Endometrial microvascular endothelial cells (primary cell): Measurements from ENCODE around the gene KCMF1. TPM values are rescaled to one million over a fixed set of nuclear protein-coding genes. Genes with fewer than 3 reads are reported as not detected.

Experiments used
- in situ Hi-C: cut with HindIII; loops from 2 replicates; pipeline ENCODE4 v1.10.0; 2017; ENCODE audit warnings: low sequenced_read_pairs, low pct_unique_long_range_greater_than_20kb; ENCODE audit errors: inconsistent ontology term
- total RNA-seq: library from RNA; depleted of rRNA; stranded (reverse); fragments of >200 nt; gene quantifications from one replicate; pipeline ENCODE4 v1.2.3, GENCODE V29; 2015; ENCODE audit errors: inconsistent ontology term

The KCMF1 gene
- total RNA-seq, 1 donor from 2014 or later: 68.7 TPM

- in situ Hi-C loops: no loop called here
Measured at GRCh38 chr2:85012855-85013254, 41.9 kb downstream of the KCMF1 start.

- in situ Hi-C loops: no loop called here
Measured at GRCh38 chr2:85015653-85016360, 44.8 kb downstream of the KCMF1 start.

- in situ Hi-C loops: no loop called here
Measured at GRCh38 chr2:85016446-85016845, 45.5 kb downstream of the KCMF1 start.

GRCh38 chr2:85017411-85018048 is 46.6 kb downstream of the KCMF1 start:
- in situ Hi-C loops: no loop called here

DNA sequence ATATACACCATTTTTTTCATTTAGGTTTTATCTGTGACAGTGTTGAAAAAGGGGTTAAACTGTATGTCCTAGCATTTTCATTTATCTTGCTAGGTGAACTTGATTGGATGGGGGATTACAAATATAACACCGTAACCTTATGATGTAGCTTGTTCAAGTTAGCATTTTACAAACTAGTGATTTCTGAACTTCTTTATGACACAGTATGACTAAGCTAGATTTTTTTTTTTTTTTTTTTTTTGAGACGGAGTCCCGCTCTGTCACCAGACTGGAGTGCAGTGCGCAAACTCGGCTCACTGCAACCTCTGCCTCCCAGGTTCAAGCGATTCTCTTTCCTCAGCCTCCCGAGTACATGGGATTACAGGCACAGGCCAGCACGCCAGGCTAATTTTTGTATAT is 47.1 kb downstream of the KCMF1 start:
- in situ Hi-C loops: no loop called here

- in situ Hi-C loops: no loop called here
Measured at GRCh38 chr2:85019121-85019520, 48.2 kb downstream of the KCMF1 start.

DNA sequence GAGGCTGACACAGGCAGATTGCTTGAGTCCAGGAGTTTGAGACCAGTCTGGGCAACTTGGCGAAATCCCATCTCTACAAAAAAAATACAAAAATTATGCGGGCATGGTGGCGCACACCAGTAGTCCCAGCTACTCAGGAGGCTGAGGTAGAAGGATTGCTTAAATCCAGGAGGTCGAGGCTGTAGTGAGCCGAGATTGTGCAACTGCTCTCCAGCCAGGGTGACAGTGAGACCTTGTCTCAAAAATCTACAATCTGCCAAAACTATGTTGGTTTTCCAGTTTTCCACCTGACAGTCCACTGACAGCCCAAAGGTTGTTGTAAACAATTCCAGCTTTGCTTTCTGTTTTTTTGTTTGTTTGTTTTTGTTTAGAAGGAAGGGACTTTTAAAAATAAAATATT is 51.3 kb downstream of the KCMF1 start:
- in situ Hi-C loops: no loop called here

DNA sequence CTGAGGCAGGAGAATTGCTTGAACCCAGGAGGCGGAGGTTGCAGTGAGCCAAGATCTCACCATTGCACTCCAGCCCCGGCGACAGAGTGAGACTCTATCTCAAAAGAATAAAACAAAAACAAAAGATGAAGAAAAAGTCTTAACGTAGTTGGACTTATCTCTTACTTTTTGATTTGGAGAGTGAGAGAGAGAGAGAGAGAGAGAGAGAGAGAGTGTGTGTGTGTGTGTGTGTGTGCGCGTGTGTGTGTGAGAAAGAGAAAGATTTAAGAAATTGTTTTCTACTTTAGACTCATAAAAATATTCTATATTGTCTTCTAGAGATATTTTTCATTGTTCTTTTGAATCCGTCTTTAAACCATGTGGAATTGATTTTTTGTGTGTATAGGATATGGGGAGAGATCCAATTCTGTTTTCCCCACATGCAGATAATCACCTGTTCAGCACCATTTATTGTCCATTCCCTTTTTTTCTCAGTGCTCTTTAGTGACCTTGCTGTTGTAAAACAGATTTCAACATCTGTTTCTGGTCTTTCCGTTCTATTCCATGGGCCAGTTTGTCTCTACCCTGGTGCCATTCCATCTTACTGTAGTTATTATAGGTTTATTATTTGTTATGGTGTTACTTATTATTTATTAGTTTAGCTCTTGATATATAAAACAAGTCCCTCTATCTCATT is 53.5 kb downstream of the KCMF1 start:
- in situ Hi-C loops: no loop called here

DNA sequence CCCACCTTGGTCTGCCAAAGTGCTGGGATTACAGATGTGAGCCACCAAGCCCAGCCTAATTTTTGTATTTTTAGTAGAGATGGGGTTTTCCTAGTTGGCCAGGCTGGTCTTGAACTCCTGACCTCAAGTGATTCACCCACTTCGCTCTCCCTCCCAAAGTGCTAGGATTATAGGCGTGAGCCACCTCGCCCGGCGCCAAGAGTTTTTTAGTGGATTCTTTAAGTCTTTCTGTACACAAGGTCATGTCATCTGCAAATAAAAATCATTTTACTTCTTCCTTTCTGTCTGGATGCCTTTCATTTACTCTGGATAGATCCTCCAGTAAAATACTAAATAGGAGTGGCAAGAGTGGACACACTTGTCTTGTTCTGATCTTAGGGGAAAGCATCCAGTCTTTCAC is 61.7 kb downstream of the KCMF1 start:
- in situ Hi-C loops: no loop called here

GRCh38 chr2:85033388-85033787 is 62.4 kb downstream of the KCMF1 start:
- in situ Hi-C loops: no loop called here

DNA sequence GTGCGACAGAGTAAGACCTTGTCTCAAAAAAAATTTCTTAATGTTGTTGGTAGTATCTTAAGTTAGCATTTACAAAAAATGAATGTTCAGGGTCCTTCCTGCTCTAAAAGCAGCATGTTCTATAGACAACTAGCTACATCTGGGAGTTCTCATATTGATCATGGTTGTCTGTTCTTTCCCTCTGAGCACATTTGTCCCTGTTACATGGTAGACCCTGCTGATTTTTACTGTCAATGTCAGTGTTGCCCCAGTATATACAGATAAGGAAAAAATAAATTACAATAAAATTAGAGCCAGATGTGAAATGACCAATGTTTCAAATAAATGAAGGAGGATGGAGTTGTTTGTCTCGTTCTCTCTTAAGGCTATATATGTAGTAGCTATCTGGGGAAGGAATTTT is 63.2 kb downstream of the KCMF1 start:
- in situ Hi-C loops: no loop called here

DNA sequence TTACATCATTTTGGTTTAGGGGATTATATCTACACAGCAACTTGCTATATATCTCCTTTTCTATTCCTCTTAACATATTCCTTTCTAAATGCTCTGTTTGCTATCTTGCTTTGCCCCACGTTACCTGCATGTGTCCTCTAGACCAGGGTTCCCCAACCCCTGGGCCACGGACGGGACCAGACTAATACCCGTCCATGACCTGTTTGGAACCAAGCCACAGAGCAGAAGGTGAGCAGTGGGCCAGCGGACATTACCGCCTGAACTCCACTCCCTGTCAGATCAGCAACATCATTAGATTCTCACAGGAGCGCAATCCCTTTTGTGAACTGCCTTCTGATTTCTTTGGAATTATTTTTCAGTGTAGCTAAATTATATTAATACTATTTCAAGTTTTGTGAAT is 66.7 kb downstream of the KCMF1 start:
- in situ Hi-C loops: no loop called here

DNA sequence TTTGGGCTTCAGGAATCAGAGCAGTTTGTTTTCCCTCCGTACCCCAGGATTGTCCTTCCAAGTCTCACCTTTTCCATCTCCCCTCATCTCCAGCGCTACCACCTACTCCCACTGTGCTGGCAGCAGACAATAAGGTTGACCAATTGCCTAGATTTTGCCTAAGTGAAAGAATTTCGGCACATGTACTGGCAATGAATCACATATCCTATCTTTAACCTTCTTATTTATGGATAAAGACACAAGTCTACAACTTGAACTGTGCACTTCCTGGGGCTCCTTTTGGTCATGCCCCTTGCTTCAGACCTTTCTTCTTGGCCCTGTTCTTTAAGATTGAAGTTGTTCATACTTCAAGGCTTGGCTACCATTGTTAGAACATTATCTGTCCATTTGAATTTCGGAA is 71.4 kb downstream of the KCMF1 start:
- in situ Hi-C loops: no loop called here

DNA sequence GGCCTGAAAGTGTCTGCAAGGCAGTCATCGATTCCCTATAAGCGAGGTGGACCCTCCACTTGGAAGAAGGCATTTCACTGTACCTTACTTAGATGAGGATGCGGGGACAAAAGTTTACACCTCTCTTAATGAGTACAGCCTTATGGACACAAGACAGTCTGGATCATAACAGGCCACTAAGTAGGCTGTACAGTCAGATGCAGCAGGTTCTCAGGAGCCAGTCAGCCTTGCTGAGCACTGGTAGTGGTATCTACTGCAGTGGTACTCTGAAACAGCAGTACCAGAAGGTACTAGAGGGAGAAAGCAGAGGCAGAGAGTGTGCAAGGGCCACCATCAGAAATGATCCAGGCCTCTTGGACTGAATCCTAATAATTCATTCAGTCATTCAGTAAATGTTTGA is 77.6 kb downstream of the KCMF1 start:
- in situ Hi-C loops: no loop called here

- in situ Hi-C loops: no loop called here
Measured at GRCh38 chr2:85049236-85049635, 78.3 kb downstream of the KCMF1 start.

DNA sequence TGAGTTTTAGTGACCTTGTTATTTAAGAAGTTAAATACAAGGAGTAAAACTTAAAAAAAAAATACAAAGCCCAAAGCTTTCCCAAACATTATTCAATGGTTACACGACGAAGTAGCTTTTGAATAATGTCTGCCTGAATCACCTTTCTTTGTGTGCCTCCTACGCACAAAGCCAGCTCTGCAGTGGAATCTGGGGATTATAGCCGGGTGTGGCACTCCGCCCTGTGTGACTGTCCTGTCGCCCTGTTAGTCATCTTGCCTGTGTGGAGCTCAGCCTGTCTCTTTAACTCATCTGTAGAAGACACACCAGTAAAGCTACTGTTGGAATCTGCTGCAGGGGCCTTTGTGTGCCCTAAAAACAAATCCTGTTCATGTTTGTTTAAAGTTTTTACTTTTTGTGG is 82.8 kb downstream of the KCMF1 start:
- in situ Hi-C loops: no loop called here

DNA sequence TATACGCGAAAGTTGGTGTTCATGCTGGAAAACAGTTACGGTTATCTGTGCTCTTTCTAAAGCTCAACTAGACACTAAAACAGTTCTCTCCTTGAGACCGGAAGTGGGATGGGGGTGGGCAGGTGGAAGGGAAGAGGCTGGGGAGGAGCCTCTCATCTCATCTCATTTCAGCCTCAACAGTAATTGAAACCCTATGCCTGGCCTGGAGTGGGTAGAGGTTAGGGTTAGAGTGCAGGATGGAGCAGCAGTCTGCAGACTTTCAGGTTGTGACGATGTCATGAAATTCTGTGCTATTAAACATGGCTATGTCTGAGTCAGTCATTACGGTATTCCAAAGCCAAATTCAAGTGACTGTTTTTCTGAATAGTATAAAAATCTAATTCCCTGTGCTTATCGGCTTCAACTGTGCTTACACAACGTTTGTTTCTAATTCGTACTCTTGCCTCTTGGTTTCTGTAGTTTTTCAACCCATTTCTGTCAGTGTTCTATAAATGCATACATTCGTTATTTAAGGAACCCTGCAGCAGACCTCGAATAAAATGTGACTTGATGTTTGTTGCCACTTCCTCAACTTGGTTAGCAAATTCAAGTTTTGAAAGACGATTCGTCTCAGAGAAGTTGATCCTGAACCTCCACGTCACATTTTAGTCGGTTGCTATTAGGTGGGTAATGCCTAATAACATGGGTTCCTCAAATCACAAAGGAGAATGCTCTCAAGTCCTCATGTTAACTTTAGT is 86.4 kb downstream of the KCMF1 start:
- in situ Hi-C loops: no loop called here

DNA sequence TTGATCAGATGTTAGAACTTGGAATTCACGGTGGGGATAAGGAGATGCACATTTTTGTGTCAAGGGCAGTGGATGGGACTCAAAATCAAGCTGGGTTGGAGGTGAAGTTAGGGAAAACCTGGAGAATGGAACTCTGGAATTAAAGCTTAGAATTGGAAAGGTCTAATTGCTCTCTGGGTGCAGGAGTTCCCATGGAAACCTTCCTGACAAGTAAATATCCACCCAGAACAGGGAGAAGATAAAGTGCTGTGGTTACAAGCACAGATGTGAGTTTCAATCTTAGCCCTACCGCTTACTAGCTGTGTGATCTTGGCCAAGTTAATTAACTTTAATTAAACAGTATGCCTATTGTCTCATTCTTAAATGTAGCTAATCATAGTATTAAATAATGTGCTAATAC is 90.9 kb downstream of the KCMF1 start:
- in situ Hi-C loops: no loop called here

DNA sequence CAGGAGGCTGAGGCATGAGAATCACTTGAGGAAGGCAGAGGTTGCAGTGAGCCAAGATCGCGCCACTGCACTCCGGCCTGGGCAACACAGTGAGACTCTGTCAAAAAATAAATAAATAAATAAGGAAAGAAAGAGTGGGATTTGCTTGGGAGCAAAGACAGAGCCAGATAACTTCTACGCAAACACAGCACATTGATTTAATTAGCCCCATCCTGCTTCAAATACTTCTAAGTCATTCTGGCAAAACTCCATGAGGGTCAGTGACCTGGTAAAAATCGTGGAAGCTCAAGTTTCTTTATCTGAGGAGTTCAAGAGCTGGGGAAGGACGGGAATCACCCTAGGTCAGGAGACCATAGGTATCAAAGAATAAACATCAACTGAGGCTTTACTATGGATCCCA is 91.6 kb downstream of the KCMF1 start:
- in situ Hi-C loops: no loop called here
